ENCODE measurements around the gene CCDC9. TPM values are rescaled to one million over a fixed set of nuclear protein-coding genes. Genes with fewer than 3 reads are reported as not detected.

CCDC9 gene
- total RNA-seq = 11.9 and 12.0 TPM in 2 replicates

DNA sequence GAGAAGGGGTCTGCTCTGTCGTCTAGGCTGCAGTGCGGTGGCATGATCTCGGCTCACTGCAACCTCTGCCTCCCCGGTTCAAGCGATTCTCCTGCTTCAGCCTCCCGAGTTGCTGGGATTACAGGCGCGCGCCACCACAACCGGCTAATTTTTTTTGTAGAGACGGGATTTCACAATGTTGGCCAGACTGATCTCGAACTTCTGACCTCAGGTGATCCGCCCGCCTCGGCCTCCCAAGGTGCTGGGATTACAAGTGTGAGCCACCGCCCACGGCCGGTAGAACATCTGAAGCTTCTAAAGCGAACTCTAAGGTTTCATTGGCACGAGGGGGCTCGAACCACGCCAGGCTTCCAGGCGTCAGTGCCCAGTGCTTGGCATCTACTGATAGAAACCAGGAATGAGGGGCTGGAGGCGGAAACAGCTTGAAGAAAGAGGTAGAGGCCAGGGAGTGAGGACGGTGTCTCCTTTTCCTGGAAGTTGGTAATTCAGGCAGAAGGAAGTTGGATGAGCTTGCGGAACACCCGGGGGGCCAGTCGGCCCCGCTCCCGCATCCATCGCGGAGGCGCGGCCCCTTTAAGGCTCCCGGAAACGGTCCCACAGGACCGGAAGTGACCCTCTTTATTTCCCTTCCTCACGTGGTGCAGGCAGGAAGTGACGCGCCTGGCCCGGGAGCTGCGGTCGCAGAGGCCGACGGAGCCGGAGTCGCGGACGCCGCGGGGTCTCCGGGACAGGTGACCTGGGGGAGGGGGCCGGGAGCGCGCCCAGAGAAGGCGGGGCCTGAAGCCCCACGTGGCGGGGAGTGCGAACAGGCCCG lies at the start of gene CCDC9:
CCDC9 (plus strand) TSS at position 647 of the 814 bp plus-strand sequence. CDS start 1,876 bp downstream, outside the sequence.

GRCh38 chr19:47230921-47231214 lies 25.5 kb upstream of the CCDC9 start, which contains the start of gene BBC3:
BBC3 (minus strand) TSS chr19:47231199; CDS start chr19:47228431, 2,768 bp downstream.

GRCh38 chr19:47274071-47274890 lies 18.0 kb downstream of the CCDC9 start, which contains the start of gene INAFM1:
INAFM1 (plus strand) TSS chr19:47274885; CDS start chr19:47274920, 35 bp downstream.

DNA sequence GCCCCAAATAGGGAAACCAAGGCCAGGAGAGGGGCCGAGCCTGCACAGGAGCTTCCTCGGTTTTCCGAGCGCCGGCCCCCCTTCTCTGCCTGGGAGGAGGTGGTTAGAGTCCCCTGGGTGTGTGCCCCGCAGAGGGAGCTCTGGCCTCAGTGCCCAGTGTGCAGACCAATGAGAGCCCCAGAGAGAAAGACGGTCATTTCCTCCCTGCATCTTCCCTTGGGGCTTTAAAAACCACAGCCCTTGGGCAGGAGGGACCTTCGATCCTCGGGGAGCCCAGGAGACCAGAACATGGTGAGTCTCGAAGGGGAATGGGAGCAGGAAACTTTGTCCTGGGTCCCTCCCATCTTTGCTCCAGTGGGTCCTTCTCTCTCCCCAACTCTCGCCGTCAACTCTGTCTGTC lies 53.3 kb downstream of the CCDC9 start, which contains the start of gene C5AR1:
C5AR1 (plus strand) TSS at position 254 of the 400 bp plus-strand sequence; CDS start at position 289, 35 bp downstream.

Other genes starting within 250 kb of the CCDC9 start
- gene NPAS1, start 236.7 kb upstream of the CCDC9 start, total RNA-seq = 0.46 TPM in 1 of 2 replicates, not detected in the other
- gene TMEM160, start 207.9 kb upstream of the CCDC9 start, total RNA-seq = 48.2 and 80.9 TPM in 2 replicates
- 14.3 and 16.3 TPM in 2 replicates for gene ZC3H4, start 142.7 kb upstream of the CCDC9 start, total RNA-seq
- gene SAE1, start 125.7 kb upstream of the CCDC9 start, total RNA-seq = 61.0 and 119 TPM in 2 replicates
- 3.8 and 12.5 TPM in 2 replicates for gene BBC3, start 25.3 kb upstream of the CCDC9 start, total RNA-seq
- 3.5 and 4.6 TPM in 2 replicates for gene INAFM1, start 18.4 kb downstream of the CCDC9 start, total RNA-seq
- gene C5AR1, start 53.3 kb downstream of the CCDC9 start, total RNA-seq = not detected in 2 replicates
- gene C5AR2, start 75.7 kb downstream of the CCDC9 start, total RNA-seq = not detected in 2 replicates
- gene DHX34, start 92.8 kb downstream of the CCDC9 start, total RNA-seq = 15.9 and 17.2 TPM in 2 replicates
- 0.80 and 7.3 TPM in 2 replicates for gene MEIS3, start 163.0 kb downstream of the CCDC9 start, total RNA-seq
- gene SLC8A2, start 215.4 kb downstream of the CCDC9 start, total RNA-seq = 0.16 TPM in 1 of 2 replicates, not detected in the other
- 2.9 and 3.2 TPM in 2 replicates for gene KPTN, start 227.7 kb downstream of the CCDC9 start, total RNA-seq